SKM-1 (cell line): ENCODE results near the gene RNF121.

Experiments used
- DNase-seq: peaks from one replicate; lab custom pipeline; 2025; ENCODE audit not compliant: unreplicated experiment; lab: John Stamatoyannopoulos, UW

Gene RNF121

GRCh38 chr11:71934213-71934612 lies 5.4 kb downstream of the RNF121 start:
- no peak for DNase-seq

GRCh38 chr11:71935338-71935925 lies 6.6 kb downstream of the RNF121 start:
- no peak for DNase-seq

- no peak for DNase-seq
Measured at GRCh38 chr11:71936825-71937224, 8.0 kb downstream of the RNF121 start.

- DNase-seq = no peak
Measured at GRCh38 chr11:71937826-71938225, 9.0 kb downstream of the RNF121 start.

GRCh38 chr11:71940561-71941219 lies 11.8 kb downstream of the RNF121 start:
- DNase-seq = no peak

GRCh38 chr11:71946144-71946571 lies 17.3 kb downstream of the RNF121 start:
- no peak for DNase-seq

- DNase-seq = no peak
Measured at GRCh38 chr11:71947498-71947897, 18.7 kb downstream of the RNF121 start.

- no peak for DNase-seq
Measured at GRCh38 chr11:71948314-71949027, 19.6 kb downstream of the RNF121 start.

GRCh38 chr11:71949034-71949433 lies 20.2 kb downstream of the RNF121 start:
- no peak for DNase-seq

GRCh38 chr11:71951741-71952310 lies 23.0 kb downstream of the RNF121 start:
- no peak for DNase-seq

GRCh38 chr11:71955898-71956456 lies 27.1 kb downstream of the RNF121 start:
- no peak for DNase-seq

- peak; percentile 22 for DNase-seq
Measured at GRCh38 chr11:71962428-71963038, 33.7 kb downstream of the RNF121 start.

GRCh38 chr11:71963468-71963867 lies 34.6 kb downstream of the RNF121 start:
- DNase-seq = no peak

GRCh38 chr11:71964641-71965040 lies 35.8 kb downstream of the RNF121 start:
- DNase-seq = no peak

- no peak for DNase-seq
Measured at GRCh38 chr11:71971680-71972079, 42.8 kb downstream of the RNF121 start.

- DNase-seq = no peak
Measured at GRCh38 chr11:71976551-71976950, 47.7 kb downstream of the RNF121 start.

GRCh38 chr11:71977090-71977489 lies 48.2 kb downstream of the RNF121 start:
- no peak for DNase-seq

- DNase-seq = peak; percentile 61
Measured at GRCh38 chr11:71977743-71978418, 49.0 kb downstream of the RNF121 start.

- DNase-seq = no peak
Measured at GRCh38 chr11:71979094-71979493, 50.2 kb downstream of the RNF121 start.

GRCh38 chr11:71979602-71980001 lies 50.8 kb downstream of the RNF121 start:
- DNase-seq = no peak

GRCh38 chr11:71986131-71986530 lies 57.3 kb downstream of the RNF121 start:
- DNase-seq = no peak
